IPS-20b (cell line): ENCODE data around the gene GET4.

Experiments
- H3K27ac ChIP-seq: one replicate; pipeline ENCODE4 v1.5.1; 2013; ENCODE audit warnings: low read length
- H3K27me3 ChIP-seq: 2 replicates; pipeline ENCODE4 v1.6.1; 2013; ENCODE audit warnings: mild to moderate bottlenecking, low read length, inconsistent platforms; ENCODE audit not compliant: insufficient read depth
- H3K36me3 ChIP-seq: 2 replicates; pipeline ENCODE4 v1.6.1; 2013; ENCODE audit warnings: low read depth, mild to moderate bottlenecking, inconsistent platforms, low read length, moderate library complexity; ENCODE audit not compliant: insufficient read depth
- H3K4me1 ChIP-seq: 2 replicates; pipeline ENCODE4 v1.6.1; 2013; ENCODE audit warnings: mild to moderate bottlenecking, control low read depth, inconsistent platforms, low read length, moderate library complexity; ENCODE audit not compliant: insufficient read depth
- H3K4me3 ChIP-seq: 2 replicates; pipeline ENCODE4 v1.5.1; 2013; ENCODE audit warnings: mild to moderate bottlenecking, low read length, inconsistent platforms
- H3K9ac ChIP-seq: 2 replicates; pipeline ENCODE4 v1.6.1; 2013; ENCODE audit warnings: low read depth, mild to moderate bottlenecking, inconsistent platforms, low read length, moderate library complexity
- H3K9me3 ChIP-seq: 2 replicates; pipeline ENCODE4 v1.6.1; 2013; ENCODE audit warnings: mild to moderate bottlenecking, low read depth, low read length, inconsistent platforms; ENCODE audit not compliant: insufficient read depth

Gene GET4

DNA sequence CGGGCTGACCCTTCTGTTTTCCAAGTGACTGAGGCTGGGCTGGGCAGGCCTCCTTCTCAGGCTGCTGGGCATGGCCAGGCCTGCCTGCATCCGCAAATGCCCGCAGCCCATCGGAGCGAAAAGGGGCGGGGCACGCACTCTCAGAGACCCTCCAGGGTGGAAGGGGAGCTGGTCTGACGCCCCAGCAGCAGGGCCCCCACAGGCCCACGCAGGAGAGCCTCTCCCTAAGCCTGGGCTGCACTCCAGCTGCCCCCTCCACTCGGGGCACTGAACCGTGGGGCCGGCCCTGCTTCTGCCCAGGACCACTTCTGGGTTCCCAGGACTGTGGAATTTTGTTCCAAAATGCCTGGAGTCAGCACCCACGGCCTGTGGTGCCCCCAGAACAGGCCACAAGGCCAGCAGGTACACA is 68.8 kb downstream of the GET4 start:
- Histone ChIP-seq H3K9ac (no peak overlapping the region), H3K9me3 (no peaks in the 10 kb centered on the region), H3K27ac (no peak overlapping the region), H3K4me3 (no peak overlapping the region), H3K36me3 (no peaks in the 10 kb centered on the region), H3K4me1 (peaks cover 3% of the 10 kb centered on the region; the same call in 1 of the 2 replicates), H3K27me3 (peaks cover 19% of the 10 kb centered on the region)

DNA sequence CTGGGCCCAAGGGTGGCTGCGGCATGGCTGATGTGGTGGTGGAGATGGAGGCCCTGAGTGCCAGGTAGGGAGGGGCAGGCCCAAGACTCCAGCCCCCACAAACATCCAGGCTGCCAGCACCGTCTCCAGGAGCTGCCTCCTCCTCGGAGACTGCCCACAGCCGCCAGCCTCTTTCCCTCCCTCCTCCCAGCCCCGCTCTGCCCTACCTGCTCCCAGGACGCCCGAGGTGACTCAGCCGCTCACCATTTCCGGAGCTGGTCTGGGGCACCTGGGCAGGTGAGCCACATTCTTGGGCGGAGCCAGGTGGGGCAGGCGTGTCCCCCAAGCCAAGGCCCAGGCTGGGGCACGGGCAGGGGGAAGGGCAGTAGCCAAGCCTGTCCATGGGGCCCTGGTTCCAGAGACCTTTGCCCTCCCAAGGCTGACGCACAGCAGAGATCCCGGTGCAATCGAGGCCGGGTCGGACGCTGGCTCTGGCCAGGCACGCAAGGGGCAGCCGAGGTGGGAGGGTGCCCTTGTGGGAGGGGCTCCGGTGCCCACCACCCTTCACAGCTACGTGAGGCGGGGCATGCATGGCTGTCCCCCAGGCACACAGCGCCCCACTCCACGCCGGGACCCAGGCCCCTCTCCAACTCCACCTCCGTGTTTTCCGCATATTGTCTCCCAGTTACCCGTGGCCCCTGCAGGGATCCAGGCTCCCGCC is 69.4 kb downstream of the GET4 start:
- no peak overlapping the region for H3K4me3 ChIP-seq
- H3K9me3 ChIP-seq, result no peaks in the 10 kb centered on the region
- no peak overlapping the region for H3K27ac ChIP-seq
- H3K9ac ChIP-seq, result no peak overlapping the region
- H3K36me3 ChIP-seq, result no peaks in the 10 kb centered on the region
- H3K4me1 ChIP-seq, result peaks cover 3% of the 10 kb centered on the region; the same call in 1 of the 2 replicates
- peaks cover 16% of the 10 kb centered on the region for H3K27me3 ChIP-seq
